Measurements from ENCODE around the gene CCDC142. TPM values are rescaled to one million over a fixed set of nuclear protein-coding genes. Genes with fewer than 3 reads are reported as not detected.

Gene CCDC142
- total and polyA plus RNA-seq, 10 of the 15 experiments (the other 5 are each of a cell fraction or from before 2014, with no cell fraction given) = 0.93 to 16.9 (median 9.0) TPM

DNA sequence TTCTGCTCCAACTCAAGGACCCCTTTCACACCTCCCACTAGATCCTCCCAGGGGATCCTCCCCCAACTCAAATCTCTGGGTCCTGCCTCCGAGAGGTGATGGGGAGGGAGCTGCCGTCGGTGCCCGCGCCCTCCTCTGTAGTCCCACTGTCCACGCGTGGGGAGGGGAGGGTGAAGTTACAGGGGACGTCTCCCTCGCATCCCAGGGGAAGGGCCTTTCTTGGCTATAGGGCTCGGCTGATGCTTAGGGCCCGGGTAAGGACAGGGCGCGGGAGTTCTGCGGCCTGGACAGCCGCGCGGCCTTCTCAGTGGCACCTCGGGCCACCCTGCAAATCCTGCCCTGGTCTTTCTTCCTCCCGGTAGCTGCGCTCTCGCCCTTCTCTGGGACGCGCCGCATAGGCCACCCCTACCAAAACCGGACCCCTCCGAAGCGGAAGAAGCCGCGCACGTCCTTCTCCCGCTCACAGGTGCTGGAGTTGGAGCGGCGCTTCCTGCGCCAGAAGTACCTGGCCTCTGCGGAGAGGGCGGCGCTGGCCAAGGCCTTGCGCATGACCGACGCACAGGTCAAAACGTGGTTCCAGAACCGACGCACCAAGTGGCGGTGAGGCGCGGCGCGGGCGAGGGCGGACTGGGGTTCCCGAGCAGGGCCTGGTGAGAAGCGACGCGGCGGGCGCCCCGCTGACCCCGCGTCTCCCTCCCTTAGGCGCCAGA is 32.6 kb upstream of the CCDC142 start:
- Histone ChIP-seq H3K27ac (ENCODE audit: control insufficient read depth, insufficient read depth) (no peak overlapping the region), H4K20me1 (ENCODE audit: control insufficient read depth, insufficient read depth) (no peaks in the 10 kb centered on the region), H3K79me2 (ENCODE audit: control insufficient read depth, insufficient read depth, low read length) (no peaks in the 10 kb centered on the region), H2AFZ (ENCODE audit: control insufficient read depth, low read depth, low read length) (peak overlapping the region; percentile 69; the same call in 1 of the 2 replicates), H3K4me3 (peak overlapping the region; percentile 38; the same call in 1 of the 2 replicates), H3K9me3 (replicated peaks; ENCODE audit: control insufficient read depth, insufficient read depth, low read length) (no peaks in the 10 kb centered on the region; the same call in 2 of the 3 replicates), H3K9ac (ENCODE audit: control insufficient read depth, insufficient read depth, low read length) (no peak overlapping the region), H3K36me3 (ENCODE audit: control insufficient read depth in 2 of 2, insufficient read depth in 2 of 2, low read length in 1 of 2) (no peaks in the 10 kb centered on the region), H3K4me2 (ENCODE audit: control insufficient read depth, insufficient read depth) (peak overlapping the region; percentile 96), H3K4me1 (ENCODE audit: control insufficient read depth, insufficient read depth, low read length) (peaks cover 13% of the 10 kb centered on the region; the same call in 1 of the 2 replicates), H3K27me3 (replicated peaks in 1 of 2; ENCODE audit: control insufficient read depth in 2 of 2, insufficient read depth in 2 of 2, low read length in 1 of 2) (peaks cover 18 to 31% of the 10 kb centered on the region in 2 experiments)
- ChIA-PET SMC1A (ENCODE audit: uncharacterized antibody, unreplicated experiment) (no interaction called here), CTCF (interaction anchor here (0.6 kb wide), 1 partner anchor 33 kb away, joined by 3 read pairs; no protein-coding TSS in a partner anchor), RAD21 (ENCODE audit: unreplicated experiment) (no interaction called here), POLR2A (no interaction called here)
- 39% methylated on average over 51 of the region's 60 CpGs for WGBS (ENCODE audit: insufficient coverage, insufficient replicate concordance, low lambda C conversion rate, missing lambda C conversion rate)
- no peak for FAIRE-seq
- TF ChIP-seq, protein P1, sequence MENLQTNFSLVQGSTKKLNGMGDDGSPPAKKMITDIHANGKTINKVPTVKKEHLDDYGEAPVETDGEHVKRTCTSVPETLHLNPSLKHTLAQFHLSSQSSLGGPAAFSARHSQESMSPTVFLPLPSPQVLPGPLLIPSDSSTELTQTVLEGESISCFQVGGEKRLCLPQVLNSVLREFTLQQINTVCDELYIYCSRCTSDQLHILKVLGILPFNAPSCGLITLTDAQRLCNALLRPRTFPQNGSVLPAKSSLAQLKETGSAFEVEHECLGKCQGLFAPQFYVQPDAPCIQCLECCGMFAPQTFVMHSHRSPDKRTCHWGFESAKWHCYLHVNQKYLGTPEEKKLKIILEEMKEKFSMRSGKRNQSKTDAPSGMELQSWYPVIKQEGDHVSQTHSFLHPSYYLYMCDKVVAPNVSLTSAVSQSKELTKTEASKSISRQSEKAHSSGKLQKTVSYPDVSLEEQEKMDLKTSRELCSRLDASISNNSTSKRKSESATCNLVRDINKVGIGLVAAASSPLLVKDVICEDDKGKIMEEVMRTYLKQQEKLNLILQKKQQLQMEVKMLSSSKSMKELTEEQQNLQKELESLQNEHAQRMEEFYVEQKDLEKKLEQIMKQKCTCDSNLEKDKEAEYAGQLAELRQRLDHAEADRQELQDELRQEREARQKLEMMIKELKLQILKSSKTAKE (IDR thresholded peaks at IDR 0.05; ENCODE audit: low read depth, poor library complexity, severe bottlenecking) = no peak
- TF ChIP-seq SUZ12 (IDR thresholded peaks at IDR 0.05; ENCODE audit: unreplicated experiment) = peak; percentile 57
- DNase-seq (ENCODE audit: low read depth, low spot score) = no peak
- ATAC-seq = peak; percentile 32
- BruUV-seq (replicated peaks) = no TSS peak
- in situ Hi-C loops (cut with MboI) = no loop called here
- intact Hi-C loops (cut with micrococcal nuclease; ENCODE audit: unreplicated experiment) = no loop called here

Data from GM12878 (cell line).